GM23338 (cell line): ENCODE data around the gene HFE. TPM values are rescaled to one million over a fixed set of nuclear protein-coding genes. Genes with fewer than 3 reads are reported as not detected.

Experiments used
- ATAC-seq: fragments of 200-7000 bp; cut with Tn5 transposase; 3 replicates; pipeline ENCODE4 v1.9.1; 2020
- DNase-seq: peaks from one replicate; pipeline ENCODE4 v3.0.0-alpha.2; 2015; ENCODE audit warnings: low spot score
- H2AFZ ChIP-seq: fragments of 200-600 bp; sonication (generic); 2 replicates; pipeline ENCODE4 v1.8.0; 2016; ENCODE audit warnings: antibody characterized with exemption, mild to moderate bottlenecking, moderate library complexity
- H3F3A ChIP-seq: fragments of 200-600 bp; sonication (generic); replicated peaks from 2 replicates; pipeline ENCODE4 v1.8.0; 2017; ENCODE audit warnings: antibody characterized with exemption, mixed run types, low read depth
- H3K27ac ChIP-seq: fragments of 200-600 bp; sonication (generic); 2 replicates; pipeline ENCODE4 v1.6.1; 2016; ENCODE audit warnings: low read depth
- H3K27me3 ChIP-seq: fragments of 200-600 bp; sonication (generic); 2 replicates; pipeline ENCODE4 v1.8.0; 2016; ENCODE audit warnings: mild to moderate bottlenecking, mixed run types, moderate library complexity; ENCODE audit not compliant: insufficient read depth
- H3K36me3 ChIP-seq: fragments of 200-600 bp; sonication (generic); 2 replicates; pipeline ENCODE4 v1.8.0; 2016; ENCODE audit warnings: mild to moderate bottlenecking; ENCODE audit not compliant: insufficient read depth
- H3K4me1 ChIP-seq: fragments of 200-600 bp; sonication (generic); 2 replicates; pipeline ENCODE4 v1.8.0; 2016; ENCODE audit warnings: mild to moderate bottlenecking, moderate library complexity; ENCODE audit not compliant: insufficient read depth
- H3K4me2 ChIP-seq: fragments of 200-600 bp; sonication (generic); 2 replicates; pipeline ENCODE4 v1.7.1; 2017; ENCODE audit warnings: mixed run types
- H3K4me3 ChIP-seq: fragments of 200-600 bp; sonication (generic); 2 replicates; pipeline ENCODE4 v1.6.1; 2016; ENCODE audit warnings: mixed run types
- H3K79me2 ChIP-seq: fragments of 200-600 bp; sonication (generic); replicated peaks from 2 replicates; pipeline ENCODE4 v1.8.0; 2017; ENCODE audit warnings: mild to moderate bottlenecking; ENCODE audit not compliant: insufficient read depth
- H3K9me2 ChIP-seq: fragments of 200-600 bp; sonication (generic); 2 replicates; pipeline ENCODE4 v1.8.0; 2017; ENCODE audit not compliant: insufficient read depth
- H4K20me1 ChIP-seq: fragments of 200-600 bp; sonication (generic); replicated peaks from 2 replicates; pipeline ENCODE4 v1.8.0; 2017; ENCODE audit warnings: mild to moderate bottlenecking; ENCODE audit not compliant: insufficient read depth
- H3K27ac Mint-ChIP-seq: 2 replicates; pipeline ENCODE4 v1.8.0; 2020; ENCODE audit warnings: inconsistent platforms, mild to moderate bottlenecking, moderate library complexity, mixed read lengths
- H3K27me3 Mint-ChIP-seq: 3 replicates; pipeline ENCODE4 v1.8.0; 2022; ENCODE audit warnings: low read depth, mild to moderate bottlenecking, moderate library complexity, mixed read lengths, inconsistent platforms; ENCODE audit not compliant: insufficient read depth, poor library complexity
- H3K36me3 Mint-ChIP-seq: 3 replicates; pipeline ENCODE4 v1.8.0; 2021; ENCODE audit warnings: low read depth, mild to moderate bottlenecking, inconsistent platforms, moderate library complexity, mixed read lengths
- H3K4me1 Mint-ChIP-seq: 3 replicates; pipeline ENCODE4 v1.8.0; 2020; ENCODE audit warnings: mild to moderate bottlenecking, inconsistent platforms, mixed read lengths
- H3K4me3 Mint-ChIP-seq: 3 replicates; pipeline ENCODE4 v1.8.0; 2021; ENCODE audit warnings: moderate library complexity, mild to moderate bottlenecking, inconsistent platforms, mixed read lengths
- H3K9me3 Mint-ChIP-seq: 3 replicates; pipeline ENCODE4 v1.8.0; 2020; ENCODE audit warnings: moderate library complexity, mild to moderate bottlenecking, inconsistent platforms, mixed read lengths
- CREB1 ChIP-seq: fragments of 250-450 bp; sonication (Bioruptor Pico); IDR thresholded peaks from 2 replicates; pipeline ENCODE4 v1.5.0; 2020; ENCODE audit warnings: low read depth, mild to moderate bottlenecking, moderate library complexity
- NANOG ChIP-seq: IDR thresholded peaks from 2 replicates; pipeline ENCODE4 v1.6.1; 2016; ENCODE audit warnings: antibody characterized with exemption, borderline replicate concordance
- POLR2AphosphoS5 ChIP-seq: IDR thresholded peaks from 2 replicates; pipeline ENCODE4 v1.6.1; 2016; ENCODE audit warnings: antibody characterized with exemption, low read depth
- STAT1 ChIP-seq: IDR thresholded peaks from one replicate; pipeline ENCODE4 v1.6.1; 2016; ENCODE audit warnings: antibody characterized with exemption; ENCODE audit not compliant: unreplicated experiment
- ZNF114 ChIP-seq: fragments of 250-450 bp; sonication (Bioruptor Pico); IDR thresholded peaks from 2 replicates; pipeline ENCODE4 v1.5.0; 2020; ENCODE audit warnings: mild to moderate bottlenecking, moderate library complexity
- polyA plus RNA-seq: library from polyadenylated mRNA; unstranded; fragments of >200 nt; fragmentation: Nextera tagmentation; extraction: Ambion mirVana; gene quantifications from 2 replicates; pipeline ENCODE4 v1.2.1, GENCODE V29; 2016
- total RNA-seq: library from RNA; depleted of rRNA; stranded (reverse); fragments of >200 nt; shearing (Covaris generic); gene quantifications from 2 replicates; pipeline ENCODE4 v1.2.3, GENCODE V29; 2014
- TF ChIP-seq, protein P1 (sequence below): IDR thresholded peaks from 2 replicates; pipeline ENCODE4 v1.6.1; 2016; ENCODE audit warnings: antibody characterized with exemption
- TF ChIP-seq, protein P2 (sequence below): fragments of 250-450 bp; sonication (Bioruptor Pico); IDR thresholded peaks from 2 replicates; pipeline ENCODE4 v1.5.0; 2020; ENCODE audit warnings: mild to moderate bottlenecking, moderate library complexity

HFE gene
- total and polyA plus RNA-seq, 2 experiments from 2014 or later: 0.53 to 0.63 TPM

DNA sequence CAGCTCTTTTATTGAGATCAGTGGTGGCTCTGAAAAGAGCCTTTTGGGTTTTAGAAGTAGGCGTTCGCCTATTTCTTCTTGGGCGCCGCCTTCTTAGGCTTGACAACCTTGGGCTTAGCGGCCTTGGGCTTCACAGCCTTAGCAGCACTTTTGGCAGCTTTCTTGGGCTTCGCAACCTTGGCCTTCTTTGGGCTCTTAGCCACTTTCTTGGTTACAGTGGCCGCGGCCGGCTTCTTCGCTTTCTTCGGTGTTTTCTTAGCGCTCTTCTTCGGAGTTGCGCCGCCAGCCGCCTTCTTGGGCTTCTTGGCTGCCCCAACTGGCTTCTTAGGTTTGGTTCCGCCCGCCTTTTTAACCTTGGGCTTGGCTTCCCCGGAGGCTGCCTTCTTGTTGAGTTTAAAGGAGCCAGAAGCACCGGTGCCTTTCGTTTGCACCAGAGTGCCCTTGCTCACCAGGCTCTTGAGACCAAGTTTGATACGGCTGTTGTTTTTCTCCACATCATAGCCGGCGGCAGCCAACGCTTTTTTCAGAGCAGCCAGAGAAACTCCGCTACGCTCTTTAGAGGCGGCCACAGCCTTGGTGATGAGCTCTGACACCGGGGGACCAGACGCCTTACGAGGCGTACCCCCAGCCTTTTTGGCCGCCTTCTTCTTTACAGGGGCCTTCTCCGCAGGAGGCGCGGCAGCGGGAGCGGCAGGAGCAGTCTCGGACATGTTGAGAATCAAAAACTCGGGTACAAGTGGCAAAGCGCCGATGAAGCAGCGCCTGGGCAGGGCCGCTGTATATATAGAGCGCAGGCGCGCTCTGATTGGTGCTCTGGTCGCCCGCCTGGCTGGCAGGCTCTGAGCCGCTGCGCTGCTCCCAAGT is 31.3 kb upstream of the HFE start:
- Histone ChIP-seq H3K27me3 (no peaks in the 10 kb centered on the region), H3F3A (no peaks in the 10 kb centered on the region), H3K4me2 (peak overlapping the region; percentile 88), H3K4me3 (peak overlapping the region; percentile 71), H4K20me1 (no peaks in the 10 kb centered on the region), H2AFZ (no peak overlapping the region), H3K79me2 (no peaks in the 10 kb centered on the region; the same call in 1 of the 2 replicates), H3K4me1 (peaks cover 17% of the 10 kb centered on the region), H3K36me3 (no peaks in the 10 kb centered on the region), H3K9me2 (no peaks in the 10 kb centered on the region), H3K27ac (peak overlapping the region; percentile 95)
- Mint-ChIP-seq H3K4me3 (peak overlapping the region; percentile 90), H3K9me3 (no peaks in the 10 kb centered on the region; the same call in 2 of the 3 replicates), H3K27ac (peak overlapping the region; percentile 99), H3K36me3 (no peaks in the 10 kb centered on the region), H3K27me3 (peaks cover 19% of the 10 kb centered on the region), H3K4me1 (peaks cover 21% of the 10 kb centered on the region)
- peak; percentile 86 for DNase-seq
- TF ChIP-seq CREB1 (CRISPR knock-in tag) (no peak), POLR2AphosphoS5 (peak; percentile 94)
- TF ChIP-seq, protein P1, sequence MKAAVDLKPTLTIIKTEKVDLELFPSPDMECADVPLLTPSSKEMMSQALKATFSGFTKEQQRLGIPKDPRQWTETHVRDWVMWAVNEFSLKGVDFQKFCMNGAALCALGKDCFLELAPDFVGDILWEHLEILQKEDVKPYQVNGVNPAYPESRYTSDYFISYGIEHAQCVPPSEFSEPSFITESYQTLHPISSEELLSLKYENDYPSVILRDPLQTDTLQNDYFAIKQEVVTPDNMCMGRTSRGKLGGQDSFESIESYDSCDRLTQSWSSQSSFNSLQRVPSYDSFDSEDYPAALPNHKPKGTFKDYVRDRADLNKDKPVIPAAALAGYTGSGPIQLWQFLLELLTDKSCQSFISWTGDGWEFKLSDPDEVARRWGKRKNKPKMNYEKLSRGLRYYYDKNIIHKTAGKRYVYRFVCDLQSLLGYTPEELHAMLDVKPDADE: peak; percentile 69
- ATAC-seq: peak; percentile 87

DNA sequence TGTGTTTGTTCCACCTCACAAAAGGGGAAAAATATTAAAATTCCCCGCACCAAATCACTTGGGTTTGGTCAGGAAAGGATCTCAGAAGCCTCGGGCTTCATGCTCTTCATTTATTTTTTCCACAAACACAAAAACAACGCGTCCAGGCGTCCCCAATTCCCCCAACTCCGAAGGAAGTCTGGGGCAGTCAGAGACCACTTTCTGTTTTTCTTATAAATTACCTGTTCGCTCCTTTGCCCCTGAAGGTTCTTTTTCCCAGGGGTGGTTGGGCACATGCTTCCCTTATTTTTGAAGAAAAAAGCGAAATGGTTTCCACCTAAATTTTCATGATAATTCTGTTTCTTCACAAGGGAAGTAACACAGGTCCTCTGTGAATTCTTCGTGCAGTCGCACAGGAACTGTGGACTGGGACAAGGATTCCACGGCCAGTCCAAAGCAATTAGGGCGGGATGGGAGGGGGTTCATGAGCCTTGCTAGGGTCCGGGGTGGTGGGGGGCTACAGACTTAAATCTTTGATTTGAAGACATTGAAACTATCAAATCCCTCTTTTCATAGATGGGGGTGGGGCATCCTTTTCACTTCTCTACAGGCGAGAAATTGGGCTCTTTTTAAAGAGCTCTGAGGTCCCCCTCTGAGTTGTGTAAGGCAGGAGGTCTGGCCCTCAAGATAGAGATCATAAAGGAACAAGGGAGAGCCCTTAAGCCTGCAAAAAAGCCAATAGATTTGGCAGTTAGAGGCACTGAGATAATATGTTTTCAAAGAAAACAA is 30.5 kb upstream of the HFE start:
- H3K27ac ChIP-seq: peak overlapping the region; percentile 95
- peak overlapping the region; percentile 88 for H3K4me2 ChIP-seq
- H4K20me1 ChIP-seq: no peaks in the 10 kb centered on the region
- no peaks in the 10 kb centered on the region; the same call in 1 of the 2 replicates for H3K79me2 ChIP-seq
- peaks cover 19% of the 10 kb centered on the region for H3K27me3 Mint-ChIP-seq
- no peaks in the 10 kb centered on the region for H3K9me2 ChIP-seq
- peak overlapping the region; percentile 99 for H3K27ac Mint-ChIP-seq
- DNase-seq (peak; percentile 44), ATAC-seq (peak; percentile 35)
- no peaks in the 10 kb centered on the region; the same call in 2 of the 3 replicates for H3K9me3 Mint-ChIP-seq
- no peaks in the 10 kb centered on the region for H3K36me3 ChIP-seq
- no peak overlapping the region for H2AFZ ChIP-seq
- no peaks in the 10 kb centered on the region for H3F3A ChIP-seq
- H3K4me1 Mint-ChIP-seq: peaks cover 17% of the 10 kb centered on the region
- H3K27me3 ChIP-seq: no peaks in the 10 kb centered on the region
- no peaks in the 10 kb centered on the region for H3K36me3 Mint-ChIP-seq
- H3K4me3 ChIP-seq: peak overlapping the region; percentile 71
- peaks cover 14% of the 10 kb centered on the region for H3K4me1 ChIP-seq
- peak overlapping the region; percentile 90 for H3K4me3 Mint-ChIP-seq
- TF ChIP-seq, protein P1: no peak
- TF ChIP-seq POLR2AphosphoS5 (no peak), STAT1 (no peak), ZNF114 (CRISPR knock-in tag) (peak; percentile 87; the same call in 1 of the 2 replicates), CREB1 (CRISPR knock-in tag) (no peak), NANOG (no peak)
- TF ChIP-seq, protein P2, sequence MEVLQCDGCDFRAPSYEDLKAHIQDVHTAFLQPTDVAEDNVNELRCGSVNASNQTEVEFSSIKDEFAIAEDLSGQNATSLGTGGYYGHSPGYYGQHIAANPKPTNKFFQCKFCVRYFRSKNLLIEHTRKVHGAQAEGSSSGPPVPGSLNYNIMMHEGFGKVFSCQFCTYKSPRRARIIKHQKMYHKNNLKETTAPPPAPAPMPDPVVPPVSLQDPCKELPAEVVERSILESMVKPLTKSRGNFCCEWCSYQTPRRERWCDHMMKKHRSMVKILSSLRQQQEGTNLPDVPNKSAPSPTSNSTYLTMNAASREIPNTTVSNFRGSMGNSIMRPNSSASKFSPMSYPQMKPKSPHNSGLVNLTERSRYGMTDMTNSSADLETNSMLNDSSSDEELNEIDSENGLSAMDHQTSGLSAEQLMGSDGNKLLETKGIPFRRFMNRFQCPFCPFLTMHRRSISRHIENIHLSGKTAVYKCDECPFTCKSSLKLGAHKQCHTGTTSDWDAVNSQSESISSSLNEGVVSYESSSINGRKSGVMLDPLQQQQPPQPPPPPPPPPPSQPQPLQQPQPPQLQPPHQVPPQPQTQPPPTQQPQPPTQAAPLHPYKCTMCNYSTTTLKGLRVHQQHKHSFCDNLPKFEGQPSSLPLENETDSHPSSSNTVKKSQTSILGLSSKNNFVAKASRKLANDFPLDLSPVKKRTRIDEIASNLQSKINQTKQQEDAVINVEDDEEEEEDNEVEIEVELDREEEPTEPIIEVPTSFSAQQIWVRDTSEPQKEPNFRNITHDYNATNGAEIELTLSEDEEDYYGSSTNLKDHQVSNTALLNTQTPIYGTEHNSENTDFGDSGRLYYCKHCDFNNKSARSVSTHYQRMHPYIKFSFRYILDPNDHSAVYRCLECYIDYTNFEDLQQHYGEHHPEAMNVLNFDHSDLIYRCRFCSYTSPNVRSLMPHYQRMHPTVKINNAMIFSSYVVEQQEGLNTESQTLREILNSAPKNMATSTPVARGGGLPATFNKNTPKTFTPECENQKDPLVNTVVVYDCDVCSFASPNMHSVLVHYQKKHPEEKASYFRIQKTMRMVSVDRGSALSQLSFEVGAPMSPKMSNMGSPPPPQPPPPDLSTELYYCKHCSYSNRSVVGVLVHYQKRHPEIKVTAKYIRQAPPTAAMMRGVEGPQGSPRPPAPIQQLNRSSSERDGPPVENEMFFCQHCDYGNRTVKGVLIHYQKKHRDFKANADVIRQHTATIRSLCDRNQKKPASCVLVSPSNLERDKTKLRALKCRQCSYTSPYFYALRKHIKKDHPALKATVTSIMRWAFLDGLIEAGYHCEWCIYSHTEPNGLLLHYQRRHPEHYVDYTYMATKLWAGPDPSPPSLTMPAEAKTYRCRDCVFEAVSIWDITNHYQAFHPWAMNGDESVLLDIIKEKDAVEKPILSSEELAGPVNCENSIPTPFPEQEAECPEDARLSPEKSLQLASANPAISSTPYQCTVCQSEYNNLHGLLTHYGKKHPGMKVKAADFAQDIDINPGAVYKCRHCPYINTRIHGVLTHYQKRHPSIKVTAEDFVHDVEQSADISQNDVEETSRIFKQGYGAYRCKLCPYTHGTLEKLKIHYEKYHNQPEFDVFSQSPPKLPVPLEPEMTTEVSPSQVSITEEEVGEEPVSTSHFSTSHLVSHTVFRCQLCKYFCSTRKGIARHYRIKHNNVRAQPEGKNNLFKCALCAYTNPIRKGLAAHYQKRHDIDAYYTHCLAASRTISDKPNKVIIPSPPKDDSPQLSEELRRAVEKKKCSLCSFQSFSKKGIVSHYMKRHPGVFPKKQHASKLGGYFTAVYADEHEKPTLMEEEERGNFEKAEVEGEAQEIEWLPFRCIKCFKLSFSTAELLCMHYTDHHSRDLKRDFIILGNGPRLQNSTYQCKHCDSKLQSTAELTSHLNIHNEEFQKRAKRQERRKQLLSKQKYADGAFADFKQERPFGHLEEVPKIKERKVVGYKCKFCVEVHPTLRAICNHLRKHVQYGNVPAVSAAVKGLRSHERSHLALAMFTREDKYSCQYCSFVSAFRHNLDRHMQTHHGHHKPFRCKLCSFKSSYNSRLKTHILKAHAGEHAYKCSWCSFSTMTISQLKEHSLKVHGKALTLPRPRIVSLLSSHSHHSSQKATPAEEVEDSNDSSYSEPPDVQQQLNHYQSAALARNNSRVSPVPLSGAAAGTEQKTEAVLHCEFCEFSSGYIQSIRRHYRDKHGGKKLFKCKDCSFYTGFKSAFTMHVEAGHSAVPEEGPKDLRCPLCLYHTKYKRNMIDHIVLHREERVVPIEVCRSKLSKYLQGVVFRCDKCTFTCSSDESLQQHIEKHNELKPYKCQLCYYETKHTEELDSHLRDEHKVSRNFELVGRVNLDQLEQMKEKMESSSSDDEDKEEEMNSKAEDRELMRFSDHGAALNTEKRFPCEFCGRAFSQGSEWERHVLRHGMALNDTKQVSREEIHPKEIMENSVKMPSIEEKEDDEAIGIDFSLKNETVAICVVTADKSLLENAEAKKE (CRISPR knock-in tag): no peak
